ENCODE results near the gene PHC2. TPM values are rescaled to one million over a fixed set of nuclear protein-coding genes. Genes with fewer than 3 reads are reported as not detected.

PHC2 gene
- total and polyA plus RNA-seq, 2 of the 13 experiments (the other 11 are each of a cell fraction or from before 2014, with no cell fraction given): 52.5 to 84.9 TPM

DNA sequence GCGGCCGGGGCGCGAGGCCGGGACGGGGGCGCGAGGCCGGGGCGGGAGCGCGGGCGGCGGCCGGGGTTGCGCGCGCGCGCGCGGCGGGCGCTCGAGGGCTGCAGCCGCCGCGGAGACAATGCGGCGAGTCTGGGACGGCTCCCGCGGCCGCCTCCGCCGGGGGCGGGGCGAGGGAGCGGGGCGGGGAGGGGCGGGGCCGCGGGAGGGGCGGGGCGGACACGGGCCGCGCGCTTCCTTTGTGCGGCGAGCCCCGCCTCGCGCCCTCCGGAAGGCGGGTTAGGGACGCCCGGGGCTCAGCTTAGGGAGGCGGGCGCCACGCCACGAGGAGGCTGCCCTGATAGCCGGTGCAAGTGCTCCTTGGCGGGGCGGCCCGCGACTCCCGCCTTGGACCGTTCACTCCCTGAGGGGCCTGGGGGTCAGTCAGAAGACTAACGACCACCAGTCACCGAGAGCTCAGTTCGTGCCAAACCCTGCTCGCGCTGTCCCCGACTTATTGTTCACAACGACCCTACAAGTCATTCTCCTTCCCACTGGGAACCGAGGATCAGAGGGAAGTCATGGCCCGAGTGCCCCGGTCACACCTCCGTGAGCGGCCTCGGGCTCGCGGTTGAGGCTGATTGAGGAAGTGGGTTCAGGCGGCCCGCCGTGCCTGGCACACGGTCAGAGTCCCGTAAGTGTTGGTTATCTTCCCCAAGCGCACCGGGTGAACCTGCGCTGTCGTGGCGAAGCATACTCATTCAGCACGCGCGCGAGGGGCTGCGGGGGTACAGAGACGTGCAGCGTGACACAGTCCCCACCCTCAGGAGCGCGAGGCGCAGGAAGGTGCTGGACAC lies 80.9 kb downstream of the PHC2 start (continued):
- TF ChIP-seq, protein P1, sequence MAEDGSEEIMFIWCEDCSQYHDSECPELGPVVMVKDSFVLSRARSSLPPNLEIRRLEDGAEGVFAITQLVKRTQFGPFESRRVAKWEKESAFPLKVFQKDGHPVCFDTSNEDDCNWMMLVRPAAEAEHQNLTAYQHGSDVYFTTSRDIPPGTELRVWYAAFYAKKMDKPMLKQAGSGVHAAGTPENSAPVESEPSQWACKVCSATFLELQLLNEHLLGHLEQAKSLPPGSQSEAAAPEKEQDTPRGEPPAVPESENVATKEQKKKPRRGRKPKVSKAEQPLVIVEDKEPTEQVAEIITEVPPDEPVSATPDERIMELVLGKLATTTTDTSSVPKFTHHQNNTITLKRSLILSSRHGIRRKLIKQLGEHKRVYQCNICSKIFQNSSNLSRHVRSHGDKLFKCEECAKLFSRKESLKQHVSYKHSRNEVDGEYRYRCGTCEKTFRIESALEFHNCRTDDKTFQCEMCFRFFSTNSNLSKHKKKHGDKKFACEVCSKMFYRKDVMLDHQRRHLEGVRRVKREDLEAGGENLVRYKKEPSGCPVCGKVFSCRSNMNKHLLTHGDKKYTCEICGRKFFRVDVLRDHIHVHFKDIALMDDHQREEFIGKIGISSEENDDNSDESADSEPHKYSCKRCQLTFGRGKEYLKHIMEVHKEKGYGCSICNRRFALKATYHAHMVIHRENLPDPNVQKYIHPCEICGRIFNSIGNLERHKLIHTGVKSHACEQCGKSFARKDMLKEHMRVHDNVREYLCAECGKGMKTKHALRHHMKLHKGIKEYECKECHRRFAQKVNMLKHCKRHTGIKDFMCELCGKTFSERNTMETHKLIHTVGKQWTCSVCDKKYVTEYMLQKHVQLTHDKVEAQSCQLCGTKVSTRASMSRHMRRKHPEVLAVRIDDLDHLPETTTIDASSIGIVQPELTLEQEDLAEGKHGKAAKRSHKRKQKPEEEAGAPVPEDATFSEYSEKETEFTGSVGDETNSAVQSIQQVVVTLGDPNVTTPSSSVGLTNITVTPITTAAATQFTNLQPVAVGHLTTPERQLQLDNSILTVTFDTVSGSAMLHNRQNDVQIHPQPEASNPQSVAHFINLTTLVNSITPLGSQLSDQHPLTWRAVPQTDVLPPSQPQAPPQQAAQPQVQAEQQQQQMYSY (CRISPR knock-in tag; IDR thresholded peaks at IDR 0.05): 0 out of 2 replicates have a peak, but pooled peaks have one; percentile 28
- TF ChIP-seq ZNF260 (CRISPR knock-in tag; IDR thresholded peaks at IDR 0.05; ENCODE audit: borderline replicate concordance, low read depth) (no peak), SSRP1 (CRISPR knock-in tag; IDR thresholded peaks at IDR 0.05) (no peak), MBNL3 (CRISPR knock-in tag; conservative IDR thresholded peaks at IDR 0.05) (no peak), KLF11 (CRISPR knock-in tag; IDR thresholded peaks at IDR 0.05) (0 out of 2 replicates have a peak, but pooled peaks have one; percentile 17), ZFP1 (CRISPR knock-in tag; IDR thresholded peaks at IDR 0.05) (no peak), POLR2AphosphoS2 (IDR thresholded peaks at IDR 0.05; ENCODE audit: low read depth, low read length) (no peak), IKZF4 (CRISPR knock-in tag; IDR thresholded peaks at IDR 0.05; ENCODE audit: borderline replicate concordance, low read depth, not compliant biosample characterization) (no peak), ZNF350 (CRISPR knock-in tag; IDR thresholded peaks at IDR 0.05; ENCODE audit: borderline replicate concordance, low read depth) (peak; percentile 77; the same call in 1 of the 2 replicates), ZNF615 (CRISPR knock-in tag; IDR thresholded peaks at IDR 0.05; ENCODE audit: borderline replicate concordance) (no peak)
- TF ChIP-seq, protein P2, sequence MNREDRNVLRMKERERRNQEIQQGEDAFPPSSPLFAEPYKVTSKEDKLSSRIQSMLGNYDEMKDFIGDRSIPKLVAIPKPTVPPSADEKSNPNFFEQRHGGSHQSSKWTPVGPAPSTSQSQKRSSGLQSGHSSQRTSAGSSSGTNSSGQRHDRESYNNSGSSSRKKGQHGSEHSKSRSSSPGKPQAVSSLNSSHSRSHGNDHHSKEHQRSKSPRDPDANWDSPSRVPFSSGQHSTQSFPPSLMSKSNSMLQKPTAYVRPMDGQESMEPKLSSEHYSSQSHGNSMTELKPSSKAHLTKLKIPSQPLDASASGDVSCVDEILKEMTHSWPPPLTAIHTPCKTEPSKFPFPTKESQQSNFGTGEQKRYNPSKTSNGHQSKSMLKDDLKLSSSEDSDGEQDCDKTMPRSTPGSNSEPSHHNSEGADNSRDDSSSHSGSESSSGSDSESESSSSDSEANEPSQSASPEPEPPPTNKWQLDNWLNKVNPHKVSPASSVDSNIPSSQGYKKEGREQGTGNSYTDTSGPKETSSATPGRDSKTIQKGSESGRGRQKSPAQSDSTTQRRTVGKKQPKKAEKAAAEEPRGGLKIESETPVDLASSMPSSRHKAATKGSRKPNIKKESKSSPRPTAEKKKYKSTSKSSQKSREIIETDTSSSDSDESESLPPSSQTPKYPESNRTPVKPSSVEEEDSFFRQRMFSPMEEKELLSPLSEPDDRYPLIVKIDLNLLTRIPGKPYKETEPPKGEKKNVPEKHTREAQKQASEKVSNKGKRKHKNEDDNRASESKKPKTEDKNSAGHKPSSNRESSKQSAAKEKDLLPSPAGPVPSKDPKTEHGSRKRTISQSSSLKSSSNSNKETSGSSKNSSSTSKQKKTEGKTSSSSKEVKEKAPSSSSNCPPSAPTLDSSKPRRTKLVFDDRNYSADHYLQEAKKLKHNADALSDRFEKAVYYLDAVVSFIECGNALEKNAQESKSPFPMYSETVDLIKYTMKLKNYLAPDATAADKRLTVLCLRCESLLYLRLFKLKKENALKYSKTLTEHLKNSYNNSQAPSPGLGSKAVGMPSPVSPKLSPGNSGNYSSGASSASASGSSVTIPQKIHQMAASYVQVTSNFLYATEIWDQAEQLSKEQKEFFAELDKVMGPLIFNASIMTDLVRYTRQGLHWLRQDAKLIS (CRISPR knock-in tag; IDR thresholded peaks at IDR 0.05): no peak
- TF ChIP-seq, protein P3, sequence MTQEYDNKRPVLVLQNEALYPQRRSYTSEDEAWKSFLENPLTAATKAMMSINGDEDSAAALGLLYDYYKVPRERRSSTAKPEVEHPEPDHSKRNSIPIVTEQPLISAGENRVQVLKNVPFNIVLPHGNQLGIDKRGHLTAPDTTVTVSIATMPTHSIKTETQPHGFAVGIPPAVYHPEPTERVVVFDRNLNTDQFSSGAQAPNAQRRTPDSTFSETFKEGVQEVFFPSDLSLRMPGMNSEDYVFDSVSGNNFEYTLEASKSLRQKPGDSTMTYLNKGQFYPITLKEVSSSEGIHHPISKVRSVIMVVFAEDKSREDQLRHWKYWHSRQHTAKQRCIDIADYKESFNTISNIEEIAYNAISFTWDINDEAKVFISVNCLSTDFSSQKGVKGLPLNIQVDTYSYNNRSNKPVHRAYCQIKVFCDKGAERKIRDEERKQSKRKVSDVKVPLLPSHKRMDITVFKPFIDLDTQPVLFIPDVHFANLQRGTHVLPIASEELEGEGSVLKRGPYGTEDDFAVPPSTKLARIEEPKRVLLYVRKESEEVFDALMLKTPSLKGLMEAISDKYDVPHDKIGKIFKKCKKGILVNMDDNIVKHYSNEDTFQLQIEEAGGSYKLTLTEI (CRISPR knock-in tag; conservative IDR thresholded peaks at IDR 0.05): no peak
- TF ChIP-seq, protein P4, sequence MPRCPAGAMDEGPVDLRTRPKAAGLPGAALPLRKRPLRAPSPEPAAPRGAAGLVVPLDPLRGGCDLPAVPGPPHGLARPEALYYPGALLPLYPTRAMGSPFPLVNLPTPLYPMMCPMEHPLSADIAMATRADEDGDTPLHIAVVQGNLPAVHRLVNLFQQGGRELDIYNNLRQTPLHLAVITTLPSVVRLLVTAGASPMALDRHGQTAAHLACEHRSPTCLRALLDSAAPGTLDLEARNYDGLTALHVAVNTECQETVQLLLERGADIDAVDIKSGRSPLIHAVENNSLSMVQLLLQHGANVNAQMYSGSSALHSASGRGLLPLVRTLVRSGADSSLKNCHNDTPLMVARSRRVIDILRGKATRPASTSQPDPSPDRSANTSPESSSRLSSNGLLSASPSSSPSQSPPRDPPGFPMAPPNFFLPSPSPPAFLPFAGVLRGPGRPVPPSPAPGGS (CRISPR knock-in tag; IDR thresholded peaks at IDR 0.05): peak; percentile 77; the same call in 1 of the 2 replicates
- TF ChIP-seq, protein P5, sequence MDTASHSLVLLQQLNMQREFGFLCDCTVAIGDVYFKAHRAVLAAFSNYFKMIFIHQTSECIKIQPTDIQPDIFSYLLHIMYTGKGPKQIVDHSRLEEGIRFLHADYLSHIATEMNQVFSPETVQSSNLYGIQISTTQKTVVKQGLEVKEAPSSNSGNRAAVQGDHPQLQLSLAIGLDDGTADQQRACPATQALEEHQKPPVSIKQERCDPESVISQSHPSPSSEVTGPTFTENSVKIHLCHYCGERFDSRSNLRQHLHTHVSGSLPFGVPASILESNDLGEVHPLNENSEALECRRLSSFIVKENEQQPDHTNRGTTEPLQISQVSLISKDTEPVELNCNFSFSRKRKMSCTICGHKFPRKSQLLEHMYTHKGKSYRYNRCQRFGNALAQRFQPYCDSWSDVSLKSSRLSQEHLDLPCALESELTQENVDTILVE (CRISPR knock-in tag; IDR thresholded peaks at IDR 0.05): no peak
- TF ChIP-seq, protein P6, sequence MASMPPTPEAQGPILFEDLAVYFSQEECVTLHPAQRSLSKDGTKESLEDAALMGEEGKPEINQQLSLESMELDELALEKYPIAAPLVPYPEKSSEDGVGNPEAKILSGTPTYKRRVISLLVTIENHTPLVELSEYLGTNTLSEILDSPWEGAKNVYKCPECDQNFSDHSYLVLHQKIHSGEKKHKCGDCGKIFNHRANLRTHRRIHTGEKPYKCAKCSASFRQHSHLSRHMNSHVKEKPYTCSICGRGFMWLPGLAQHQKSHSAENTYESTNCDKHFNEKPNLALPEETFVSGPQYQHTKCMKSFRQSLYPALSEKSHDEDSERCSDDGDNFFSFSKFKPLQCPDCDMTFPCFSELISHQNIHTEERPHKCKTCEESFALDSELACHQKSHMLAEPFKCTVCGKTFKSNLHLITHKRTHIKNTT (CRISPR knock-in tag; IDR thresholded peaks at IDR 0.05): no peak

All from HepG2 (cell line).